ENCODE measurements around the gene FAM9C.
"Not testable (repeated sequence)": the region's sequence is repeated elsewhere in the genome, so short reads cannot be mapped to it uniquely, and the experiment has no call there.

FAM9C gene

GRCh38 chrX:13064599-13065143 is 20.3 kb upstream of the FAM9C start:
- in situ Hi-C loops (cut with HindIII; ENCODE audit: low sequenced_read_pairs) = no loop called here
- DNase-seq (ENCODE audit: low read depth) = peak; percentile 32
- H3K4me3 ChIP-seq (ENCODE audit: low read depth, low read length) = no peak overlapping the region
- no peak for TF ChIP-seq CTCF (IDR thresholded peaks at IDR 0.05; ENCODE audit: low read depth, low read length, missing control alignments)

GRCh38 chrX:13063124-13063523 is 18.7 kb upstream of the FAM9C start:
- DNase-seq (ENCODE audit: low read depth); H3K4me3 ChIP-seq (ENCODE audit: low read depth, low read length); in situ Hi-C loops (cut with HindIII; ENCODE audit: low sequenced_read_pairs): not testable (repeated sequence)

GRCh38 chrX:13062331-13062730 is 17.9 kb upstream of the FAM9C start:
- DNase-seq (ENCODE audit: low read depth); H3K4me3 ChIP-seq (ENCODE audit: low read depth, low read length); in situ Hi-C loops (cut with HindIII; ENCODE audit: low sequenced_read_pairs): not testable (repeated sequence)

GRCh38 chrX:13061215-13061708 is 16.8 kb upstream of the FAM9C start:
- H3K4me3 ChIP-seq (ENCODE audit: low read depth, low read length); DNase-seq (ENCODE audit: low read depth); in situ Hi-C loops (cut with HindIII; ENCODE audit: low sequenced_read_pairs): not testable (repeated sequence)

- no peak for DNase-seq (ENCODE audit: low read depth)
- no peak overlapping the region for H3K4me3 ChIP-seq (ENCODE audit: low read depth, low read length)
- TF ChIP-seq CTCF (IDR thresholded peaks at IDR 0.05; ENCODE audit: low read depth, low read length, missing control alignments) = no peak
- in situ Hi-C loops (cut with HindIII; ENCODE audit: low sequenced_read_pairs) = no loop called here
Observed at GRCh38 chrX:13059637-13060499, 15.4 kb upstream of the FAM9C start.

GRCh38 chrX:13055486-13055885 is 11.1 kb upstream of the FAM9C start:
- TF ChIP-seq CTCF (IDR thresholded peaks at IDR 0.05; ENCODE audit: low read depth, low read length, missing control alignments) = no peak
- no peak for DNase-seq (ENCODE audit: low read depth)
- no peak overlapping the region for H3K4me3 ChIP-seq (ENCODE audit: low read depth, low read length)
- in situ Hi-C loops (cut with HindIII; ENCODE audit: low sequenced_read_pairs) = no loop called here

GRCh38 chrX:13053171-13053570 is 8.8 kb upstream of the FAM9C start:
- in situ Hi-C loops (cut with HindIII; ENCODE audit: low sequenced_read_pairs) = no loop called here
- no peak for TF ChIP-seq CTCF (IDR thresholded peaks at IDR 0.05; ENCODE audit: low read depth, low read length, missing control alignments)
- DNase-seq (ENCODE audit: low read depth) = no peak
- H3K4me3 ChIP-seq (ENCODE audit: low read depth, low read length) = no peak overlapping the region

GRCh38 chrX:13051529-13052172 is 7.2 kb upstream of the FAM9C start:
- no peak for DNase-seq (ENCODE audit: low read depth)
- no peak for TF ChIP-seq CTCF (IDR thresholded peaks at IDR 0.05; ENCODE audit: low read depth, low read length, missing control alignments)
- in situ Hi-C loops (cut with HindIII; ENCODE audit: low sequenced_read_pairs) = no loop called here
- no peak overlapping the region for H3K4me3 ChIP-seq (ENCODE audit: low read depth, low read length)

Measured in astrocyte of the cerebellum (primary cell).